GM12878 (cell line): ENCODE data around the gene PASK. TPM values are rescaled to one million over a fixed set of nuclear protein-coding genes. Genes with fewer than 3 reads are reported as not detected.
A peak's percentile ranks its signal among the peaks of the same experiment; 100 is the strongest.

Experiments
- CHD1 ChIP-seq: IDR thresholded peaks from 2 replicates; pipeline ENCODE4 v1.6.1; 2012; ENCODE audit warnings: low read depth, low read length, improper control_type of control experiment
- HCFC1 ChIP-seq: fragments of 150-350 bp; IDR thresholded peaks from 2 replicates; pipeline ENCODE4 v1.6.1; 2014; ENCODE audit warnings: low read length
- HDGF ChIP-seq: fragments of 450-650 bp; IDR thresholded peaks from 2 replicates; pipeline ENCODE4 v1.6.1; 2016; ENCODE audit warnings: antibody characterized with exemption
- IRF4 ChIP-seq: IDR thresholded peaks from 2 replicates; pipeline ENCODE4 v1.6.1; 2011; ENCODE audit warnings: low read depth, low read length
- KAT2A ChIP-seq: conservative IDR thresholded peaks from 2 replicates; pipeline ENCODE4 v1.6.1; 2011; ENCODE audit warnings: low read depth, low read length; ENCODE audit not compliant: control insufficient read depth
- KDM1A ChIP-seq: fragments of 200-600 bp; sonication (generic); IDR thresholded peaks from 2 replicates; pipeline ENCODE4 v1.6.1; 2016; ENCODE audit warnings: borderline replicate concordance
- KLF5 ChIP-seq: fragments of 450-650 bp; IDR thresholded peaks from 2 replicates; pipeline ENCODE4 v1.6.1; 2014; ENCODE audit warnings: mild to moderate bottlenecking; ENCODE audit not compliant: partially characterized antibody
- MEF2A ChIP-seq: IDR thresholded peaks from 2 replicates; pipeline ENCODE4 v1.6.1; 2011; ENCODE audit warnings: low read depth, mild to moderate bottlenecking, low read length, moderate library complexity; ENCODE audit not compliant: insufficient read depth
- MEF2B ChIP-seq: fragments of 450-650 bp; IDR thresholded peaks from 2 replicates; pipeline ENCODE4 v1.6.1; 2018; ENCODE audit warnings: mild to moderate bottlenecking, moderate library complexity; ENCODE audit not compliant: partially characterized antibody, poor library complexity, severe bottlenecking
- MXI1 ChIP-seq: fragments of 150-350 bp; IDR thresholded peaks from 2 replicates; pipeline ENCODE4 v1.6.1; 2011; ENCODE audit warnings: low read depth, mild to moderate bottlenecking, inconsistent platforms, low read length, improper control_type of control experiment
- NFYB ChIP-seq: IDR thresholded peaks from 2 replicates; pipeline ENCODE4 v1.6.1; 2011; ENCODE audit warnings: low read depth, mild to moderate bottlenecking, low read length, improper control_type of control experiment, moderate library complexity; ENCODE audit not compliant: insufficient read depth
- NRF1 ChIP-seq: conservative IDR thresholded peaks from 2 replicates; pipeline ENCODE4 v1.6.1; 2011; ENCODE audit warnings: mild to moderate bottlenecking, low read depth, low read length, improper control_type of control experiment
- POLR2AphosphoS2 ChIP-seq: IDR thresholded peaks from 2 replicates; pipeline ENCODE4 v1.6.1; 2011; ENCODE audit warnings: low read depth, mild to moderate bottlenecking, low read length, improper control_type of control experiment, moderate library complexity
- TBL1XR1 ChIP-seq: IDR thresholded peaks from 2 replicates; pipeline ENCODE4 v1.6.1; 2012; ENCODE audit warnings: low read depth, low read length, improper control_type of control experiment
- TCF7 ChIP-seq: IDR thresholded peaks from 2 replicates; pipeline ENCODE4 v1.6.1; 2014; ENCODE audit warnings: antibody characterized with exemption, borderline replicate concordance
- ZBED1 ChIP-seq: IDR thresholded peaks from 2 replicates; pipeline ENCODE4 v1.6.1; 2016; ENCODE audit warnings: borderline replicate concordance
- ZNF622 ChIP-seq: fragments of 450-650 bp; IDR thresholded peaks from 2 replicates; pipeline ENCODE4 v1.6.1; 2017; ENCODE audit warnings: mild to moderate bottlenecking, inconsistent platforms
- ZSCAN29 ChIP-seq: fragments of 450-650 bp; IDR thresholded peaks from 2 replicates; pipeline ENCODE4 v1.6.1; 2017; ENCODE audit warnings: mild to moderate bottlenecking, moderate library complexity
- polyA plus RNA-seq, 11 experiments: library from polyadenylated mRNA; depleted of rRNA in 4 of 11; unstranded in 6 of 11; stranded (reverse) in 5 of 11; fragments of >200 nt; fragmentation: Nextera tagmentation in 4 of 11; fragmentation: Illumina TruSeq in 1 of 11; extraction: Ambion mirVana in 4 of 11; extraction: Trizol in 1 of 11; gene quantifications; 1 replicate in 1 of 11; 2 replicates in 10 of 11; pipeline versions ENCODE4 v1.2.1 to v1.2.3, GENCODE V29; 2011 to 2016; ENCODE audit warnings: inconsistent platforms in 2 of 11, missing spikeins in 2 of 11, low read depth in 1 of 11
- total RNA-seq, 4 experiments: library from RNA; depleted of rRNA in 3 of 4; stranded (reverse); fragments of >200 nt in 3 of 4; fragmentation: Illumina TruSeq in 1 of 4; extraction: Trizol in 1 of 4; gene quantifications; 2 replicates each; pipeline versions ENCODE4 v1.2.1 to v1.2.3, GENCODE V29; 2013 to 2021
- TF ChIP-seq, protein P1 (sequence below): fragments of 450-650 bp; IDR thresholded peaks from 2 replicates; pipeline ENCODE4 v1.6.1; 2017; ENCODE audit warnings: mild to moderate bottlenecking, moderate library complexity
- TF ChIP-seq, protein P2 (sequence below): fragments of 450-650 bp; IDR thresholded peaks from 2 replicates; pipeline ENCODE4 v1.6.1; 2017; ENCODE audit warnings: mild to moderate bottlenecking, moderate library complexity
- TF ChIP-seq, protein P3 (sequence below): IDR thresholded peaks from 2 replicates; pipeline ENCODE4 v1.6.1; 2012; ENCODE audit warnings: low read depth, low read length, improper control_type of control experiment

The PASK gene
- total and polyA plus RNA-seq, 10 of the 15 experiments (the other 5 are each of a cell fraction or from before 2014, with no cell fraction given) = 9.6 to 62.2 (median 28.5) TPM

GRCh38 chr2:241087420-241088268, 61.6 kb downstream of the PASK start (continued):
- TF ChIP-seq, protein P1, sequence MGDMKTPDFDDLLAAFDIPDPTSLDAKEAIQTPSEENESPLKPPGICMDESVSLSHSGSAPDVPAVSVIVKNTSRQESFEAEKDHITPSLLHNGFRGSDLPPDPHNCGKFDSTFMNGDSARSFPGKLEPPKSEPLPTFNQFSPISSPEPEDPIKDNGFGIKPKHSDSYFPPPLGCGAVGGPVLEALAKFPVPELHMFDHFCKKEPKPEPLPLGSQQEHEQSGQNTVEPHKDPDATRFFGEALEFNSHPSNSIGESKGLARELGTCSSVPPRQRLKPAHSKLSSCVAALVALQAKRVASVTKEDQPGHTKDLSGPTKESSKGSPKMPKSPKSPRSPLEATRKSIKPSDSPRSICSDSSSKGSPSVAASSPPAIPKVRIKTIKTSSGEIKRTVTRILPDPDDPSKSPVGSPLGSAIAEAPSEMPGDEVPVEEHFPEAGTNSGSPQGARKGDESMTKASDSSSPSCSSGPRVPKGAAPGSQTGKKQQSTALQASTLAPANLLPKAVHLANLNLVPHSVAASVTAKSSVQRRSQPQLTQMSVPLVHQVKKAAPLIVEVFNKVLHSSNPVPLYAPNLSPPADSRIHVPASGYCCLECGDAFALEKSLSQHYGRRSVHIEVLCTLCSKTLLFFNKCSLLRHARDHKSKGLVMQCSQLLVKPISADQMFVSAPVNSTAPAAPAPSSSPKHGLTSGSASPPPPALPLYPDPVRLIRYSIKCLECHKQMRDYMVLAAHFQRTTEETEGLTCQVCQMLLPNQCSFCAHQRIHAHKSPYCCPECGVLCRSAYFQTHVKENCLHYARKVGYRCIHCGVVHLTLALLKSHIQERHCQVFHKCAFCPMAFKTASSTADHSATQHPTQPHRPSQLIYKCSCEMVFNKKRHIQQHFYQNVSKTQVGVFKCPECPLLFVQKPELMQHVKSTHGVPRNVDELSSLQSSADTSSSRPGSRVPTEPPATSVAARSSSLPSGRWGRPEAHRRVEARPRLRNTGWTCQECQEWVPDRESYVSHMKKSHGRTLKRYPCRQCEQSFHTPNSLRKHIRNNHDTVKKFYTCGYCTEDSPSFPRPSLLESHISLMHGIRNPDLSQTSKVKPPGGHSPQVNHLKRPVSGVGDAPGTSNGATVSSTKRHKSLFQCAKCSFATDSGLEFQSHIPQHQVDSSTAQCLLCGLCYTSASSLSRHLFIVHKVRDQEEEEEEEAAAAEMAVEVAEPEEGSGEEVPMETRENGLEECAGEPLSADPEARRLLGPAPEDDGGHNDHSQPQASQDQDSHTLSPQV = peak; percentile 76; the same call in 1 of the 2 replicates
- TF ChIP-seq TBL1XR1 (peak; percentile 29; the same call in 1 of the 2 replicates), ZBED1 (no peak), NFYB (no peak), MXI1 (no peak; the same call in 1 of the 2 replicates), ZSCAN29 (no peak; the same call in 1 of the 2 replicates), HCFC1 (no peak), KAT2A (no peak), HDGF (no peak), KDM1A (no peak), MEF2B (peak; percentile 15), ZNF622 (no peak), POLR2AphosphoS2 (no peak), MEF2A (no peak), TCF7 (no peak), KLF5 (peak; percentile 73), IRF4 (peak; percentile 77; the same call in 1 of the 2 replicates), CHD1 (no peak), NRF1 (no peak)
- TF ChIP-seq, protein P2, sequence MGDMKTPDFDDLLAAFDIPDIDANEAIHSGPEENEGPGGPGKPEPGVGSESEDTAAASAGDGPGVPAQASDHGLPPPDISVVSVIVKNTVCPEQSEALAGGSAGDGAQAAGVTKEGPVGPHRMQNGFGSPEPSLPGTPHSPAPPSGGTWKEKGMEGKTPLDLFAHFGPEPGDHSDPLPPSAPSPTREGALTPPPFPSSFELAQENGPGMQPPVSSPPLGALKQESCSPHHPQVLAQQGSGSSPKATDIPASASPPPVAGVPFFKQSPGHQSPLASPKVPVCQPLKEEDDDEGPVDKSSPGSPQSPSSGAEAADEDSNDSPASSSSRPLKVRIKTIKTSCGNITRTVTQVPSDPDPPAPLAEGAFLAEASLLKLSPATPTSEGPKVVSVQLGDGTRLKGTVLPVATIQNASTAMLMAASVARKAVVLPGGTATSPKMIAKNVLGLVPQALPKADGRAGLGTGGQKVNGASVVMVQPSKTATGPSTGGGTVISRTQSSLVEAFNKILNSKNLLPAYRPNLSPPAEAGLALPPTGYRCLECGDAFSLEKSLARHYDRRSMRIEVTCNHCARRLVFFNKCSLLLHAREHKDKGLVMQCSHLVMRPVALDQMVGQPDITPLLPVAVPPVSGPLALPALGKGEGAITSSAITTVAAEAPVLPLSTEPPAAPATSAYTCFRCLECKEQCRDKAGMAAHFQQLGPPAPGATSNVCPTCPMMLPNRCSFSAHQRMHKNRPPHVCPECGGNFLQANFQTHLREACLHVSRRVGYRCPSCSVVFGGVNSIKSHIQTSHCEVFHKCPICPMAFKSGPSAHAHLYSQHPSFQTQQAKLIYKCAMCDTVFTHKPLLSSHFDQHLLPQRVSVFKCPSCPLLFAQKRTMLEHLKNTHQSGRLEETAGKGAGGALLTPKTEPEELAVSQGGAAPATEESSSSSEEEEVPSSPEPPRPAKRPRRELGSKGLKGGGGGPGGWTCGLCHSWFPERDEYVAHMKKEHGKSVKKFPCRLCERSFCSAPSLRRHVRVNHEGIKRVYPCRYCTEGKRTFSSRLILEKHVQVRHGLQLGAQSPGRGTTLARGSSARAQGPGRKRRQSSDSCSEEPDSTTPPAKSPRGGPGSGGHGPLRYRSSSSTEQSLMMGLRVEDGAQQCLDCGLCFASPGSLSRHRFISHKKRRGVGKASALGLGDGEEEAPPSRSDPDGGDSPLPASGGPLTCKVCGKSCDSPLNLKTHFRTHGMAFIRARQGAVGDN = peak; percentile 96
- TF ChIP-seq, protein P3, sequence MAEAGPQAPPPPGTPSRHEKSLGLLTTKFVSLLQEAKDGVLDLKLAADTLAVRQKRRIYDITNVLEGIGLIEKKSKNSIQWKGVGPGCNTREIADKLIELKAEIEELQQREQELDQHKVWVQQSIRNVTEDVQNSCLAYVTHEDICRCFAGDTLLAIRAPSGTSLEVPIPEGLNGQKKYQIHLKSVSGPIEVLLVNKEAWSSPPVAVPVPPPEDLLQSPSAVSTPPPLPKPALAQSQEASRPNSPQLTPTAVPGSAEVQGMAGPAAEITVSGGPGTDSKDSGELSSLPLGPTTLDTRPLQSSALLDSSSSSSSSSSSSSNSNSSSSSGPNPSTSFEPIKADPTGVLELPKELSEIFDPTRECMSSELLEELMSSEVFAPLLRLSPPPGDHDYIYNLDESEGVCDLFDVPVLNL = 0 out of 2 replicates have a peak, but pooled peaks have one; percentile 25
